Measurements from ENCODE around the gene GUCY2C.

Gene GUCY2C

DNA sequence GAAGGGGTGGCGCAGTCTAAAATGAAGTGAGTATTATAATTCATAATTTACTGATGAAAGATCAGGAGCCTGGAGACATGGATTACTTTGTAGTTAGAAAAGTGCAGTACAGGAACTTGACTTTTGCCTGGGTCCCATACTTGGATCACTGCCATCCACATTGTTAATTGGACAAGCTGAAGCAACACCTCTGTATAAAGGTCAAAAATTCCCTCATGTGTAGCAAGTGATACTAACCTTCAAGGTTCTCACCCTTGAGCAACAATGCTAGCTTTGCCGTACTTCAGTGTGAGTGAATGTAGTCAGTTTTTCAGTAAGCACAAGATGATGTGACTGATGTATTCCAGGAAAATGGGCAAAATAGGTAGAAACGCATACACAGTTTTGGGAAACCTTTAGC lies 84.1 kb downstream of the GUCY2C start:
- H3K27ac ChIP-seq: no peak overlapping the region
- H3K36me3 ChIP-seq (ENCODE audit: insufficient read depth, low read length): no peaks in the 10 kb centered on the region
- no peak for TF ChIP-seq EZH2 (IDR thresholded peaks at IDR 0.05)
- no peak for TF ChIP-seq FOXP2 (optimal IDR thresholded peaks at IDR 0.05; ENCODE audit: control extremely low read depth, extremely low read length, insufficient read depth)
- no peak for TF ChIP-seq POLR2AphosphoS5 (IDR thresholded peaks at IDR 0.05; ENCODE audit: borderline replicate concordance, low read depth, low read length)
- no peak for DNase-seq (ENCODE audit: low read depth, low spot score)
- no peaks in the 10 kb centered on the region for H3K9me3 ChIP-seq (ENCODE audit: low read depth, low read length)
- H3K9ac ChIP-seq (ENCODE audit: insufficient read length): no peak overlapping the region
- no peak overlapping the region for H3K4me3 ChIP-seq

DNA sequence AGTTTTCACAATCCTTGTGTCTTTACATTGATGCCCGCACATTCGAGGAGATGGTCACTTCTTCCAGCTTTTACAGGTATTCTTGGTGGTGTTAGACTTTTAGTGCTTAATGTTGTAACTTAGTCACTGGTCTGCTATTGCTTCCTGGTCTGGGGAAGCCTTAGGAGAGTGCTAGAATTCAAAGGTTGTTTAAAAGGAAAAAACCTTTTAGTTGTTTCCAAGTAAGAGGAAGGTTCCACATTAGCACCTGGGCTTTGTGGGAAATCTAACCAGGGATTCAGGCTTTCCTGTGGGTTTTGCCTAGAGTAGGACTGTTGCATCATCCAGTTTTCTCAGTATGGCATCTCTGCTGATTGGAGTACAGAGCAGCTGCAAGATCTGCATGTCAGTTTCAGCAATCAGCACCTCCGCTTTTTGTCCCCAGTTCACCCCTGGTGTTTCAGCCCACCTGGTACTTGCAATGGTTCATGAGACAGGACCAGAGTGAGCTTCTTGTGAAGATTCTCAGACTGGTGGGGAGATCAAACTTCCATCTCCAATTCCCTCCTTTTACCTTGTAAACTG lies 84.7 kb downstream of the GUCY2C start:
- no peaks in the 10 kb centered on the region for H3K36me3 ChIP-seq (ENCODE audit: insufficient read depth, low read length)
- no peaks in the 10 kb centered on the region for H3K9me3 ChIP-seq (ENCODE audit: low read depth, low read length)
- H3K4me3 ChIP-seq: no peak overlapping the region
- TF ChIP-seq FOXP2 (optimal IDR thresholded peaks at IDR 0.05; ENCODE audit: control extremely low read depth, extremely low read length, insufficient read depth) (no peak), EZH2 (IDR thresholded peaks at IDR 0.05) (no peak), POLR2AphosphoS5 (IDR thresholded peaks at IDR 0.05; ENCODE audit: borderline replicate concordance, low read depth, low read length) (no peak)
- no peak overlapping the region for H3K9ac ChIP-seq (ENCODE audit: insufficient read length)
- no peak overlapping the region for H3K27ac ChIP-seq
- no peak for DNase-seq (ENCODE audit: low read depth, low spot score)

GRCh38 chr12:14607568-14607967 lies 88.8 kb downstream of the GUCY2C start:
- no peak for DNase-seq (ENCODE audit: low read depth, low spot score)
- Histone ChIP-seq H3K9ac (ENCODE audit: insufficient read length) (no peak overlapping the region), H3K4me3 (no peak overlapping the region), H3K36me3 (ENCODE audit: insufficient read depth, low read length) (no peaks in the 10 kb centered on the region), H3K9me3 (ENCODE audit: low read depth, low read length) (0 out of 2 replicates have a peak, but pooled peaks cover 6% of the 10 kb centered on the region), H3K27ac (no peak overlapping the region)
- TF ChIP-seq POLR2AphosphoS5 (IDR thresholded peaks at IDR 0.05; ENCODE audit: borderline replicate concordance, low read depth, low read length) (no peak), EZH2 (IDR thresholded peaks at IDR 0.05) (no peak), FOXP2 (optimal IDR thresholded peaks at IDR 0.05; ENCODE audit: control extremely low read depth, extremely low read length, insufficient read depth) (no peak)

DNA sequence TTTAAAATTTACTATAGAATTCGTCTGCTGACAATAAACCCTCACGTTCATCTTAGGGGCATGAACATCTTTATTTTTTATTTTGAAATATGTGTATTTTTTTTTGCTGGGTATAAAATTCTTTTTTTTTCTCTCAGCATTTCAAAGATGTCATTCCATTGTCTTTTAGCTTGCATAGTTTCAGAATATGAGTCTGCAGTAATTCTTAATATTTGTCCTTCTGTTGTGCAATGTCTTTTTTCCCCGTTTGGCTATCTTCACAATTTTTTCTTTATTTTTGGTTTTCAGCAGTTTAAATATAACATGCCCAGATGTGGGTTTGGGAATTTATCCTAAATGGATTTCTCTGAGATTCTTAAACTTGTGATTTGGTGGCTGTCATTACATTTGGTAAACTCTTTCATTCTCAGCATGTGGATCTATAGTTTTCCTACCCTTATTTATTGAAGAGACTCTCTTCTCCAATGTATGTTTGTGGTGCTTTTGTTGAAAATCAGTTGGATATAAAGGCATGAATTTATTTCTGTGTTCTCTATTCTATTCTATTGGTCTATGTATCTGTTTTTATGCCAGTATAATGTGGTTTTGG lies 90.9 kb downstream of the GUCY2C start:
- H3K9me3 ChIP-seq (ENCODE audit: low read depth, low read length): 0 out of 2 replicates have a peak, but pooled peaks cover 6% of the 10 kb centered on the region
- TF ChIP-seq POLR2AphosphoS5 (IDR thresholded peaks at IDR 0.05; ENCODE audit: borderline replicate concordance, low read depth, low read length) (no peak), EZH2 (IDR thresholded peaks at IDR 0.05) (no peak), FOXP2 (optimal IDR thresholded peaks at IDR 0.05; ENCODE audit: control extremely low read depth, extremely low read length, insufficient read depth) (no peak)
- DNase-seq (ENCODE audit: low read depth, low spot score): no peak
- no peak overlapping the region for H3K27ac ChIP-seq
- H3K36me3 ChIP-seq (ENCODE audit: insufficient read depth, low read length): no peaks in the 10 kb centered on the region
- H3K4me3 ChIP-seq: no peak overlapping the region
- H3K9ac ChIP-seq (ENCODE audit: insufficient read length): no peak overlapping the region

GRCh38 chr12:14601692-14602478 lies 94.5 kb downstream of the GUCY2C start:
- DNase-seq (ENCODE audit: low read depth, low spot score): no peak
- 0 out of 2 replicates have a peak, but pooled peaks cover 6% of the 10 kb centered on the region for H3K9me3 ChIP-seq (ENCODE audit: low read depth, low read length)
- TF ChIP-seq FOXP2 (optimal IDR thresholded peaks at IDR 0.05; ENCODE audit: control extremely low read depth, extremely low read length, insufficient read depth) (no peak), EZH2 (IDR thresholded peaks at IDR 0.05) (no peak), POLR2AphosphoS5 (IDR thresholded peaks at IDR 0.05; ENCODE audit: borderline replicate concordance, low read depth, low read length) (no peak)

GRCh38 chr12:14597480-14597879 lies 98.9 kb downstream of the GUCY2C start:
- TF ChIP-seq POLR2AphosphoS5 (IDR thresholded peaks at IDR 0.05; ENCODE audit: borderline replicate concordance, low read depth, low read length): no peak
- TF ChIP-seq EZH2 (IDR thresholded peaks at IDR 0.05): no peak
- no peak for TF ChIP-seq FOXP2 (optimal IDR thresholded peaks at IDR 0.05; ENCODE audit: control extremely low read depth, extremely low read length, insufficient read depth)

More at GRCh38 chr12:14601692-14602478, 94.5 kb downstream of the GUCY2C start:
- no peak overlapping the region for H3K9ac ChIP-seq (ENCODE audit: insufficient read length)
- no peak overlapping the region for H3K4me3 ChIP-seq
- H3K27ac ChIP-seq: no peak overlapping the region
- H3K36me3 ChIP-seq (ENCODE audit: insufficient read depth, low read length): no peaks in the 10 kb centered on the region

DNA sequence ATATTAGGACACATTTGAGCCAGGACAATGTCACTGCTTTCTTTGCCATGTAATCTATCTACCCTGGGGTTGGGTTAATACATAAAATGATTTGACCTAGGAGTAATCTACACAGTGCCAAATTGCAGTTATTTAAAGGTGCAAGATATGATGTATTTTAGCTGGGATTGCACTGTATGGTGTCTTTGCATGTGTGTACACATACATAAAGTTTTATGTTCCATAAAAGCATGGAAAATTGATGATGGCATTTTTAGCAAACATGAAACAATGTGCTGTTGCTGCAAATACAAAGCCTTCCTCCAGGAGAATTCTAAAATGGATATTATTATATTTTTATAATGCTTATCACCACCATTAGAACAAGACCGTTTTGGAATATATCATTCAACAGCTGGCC lies 104.7 kb downstream of the GUCY2C start:
- no peak overlapping the region for H3K9ac ChIP-seq (ENCODE audit: insufficient read length)
- no peak overlapping the region for H3K4me3 ChIP-seq
- no peak overlapping the region for H3K27ac ChIP-seq
- no peaks in the 10 kb centered on the region for H3K36me3 ChIP-seq (ENCODE audit: insufficient read depth, low read length)
- no peak for DNase-seq (ENCODE audit: low read depth, low spot score)
- TF ChIP-seq FOXP2 (optimal IDR thresholded peaks at IDR 0.05; ENCODE audit: control extremely low read depth, extremely low read length, insufficient read depth) (no peak), POLR2AphosphoS5 (IDR thresholded peaks at IDR 0.05; ENCODE audit: borderline replicate concordance, low read depth, low read length) (no peak), EZH2 (IDR thresholded peaks at IDR 0.05) (no peak)
- no peaks in the 10 kb centered on the region for H3K9me3 ChIP-seq (ENCODE audit: low read depth, low read length)

More at GRCh38 chr12:14597480-14597879, 98.9 kb downstream of the GUCY2C start:
- Histone ChIP-seq H3K27ac (no peak overlapping the region), H3K9me3 (ENCODE audit: low read depth, low read length) (no peaks in the 10 kb centered on the region), H3K4me3 (no peak overlapping the region), H3K9ac (ENCODE audit: insufficient read length) (no peak overlapping the region), H3K36me3 (ENCODE audit: insufficient read depth, low read length) (no peaks in the 10 kb centered on the region)
- no peak for DNase-seq (ENCODE audit: low read depth, low spot score)

All from SK-N-MC (cell line).